SU-DHL-6 (cell line): ENCODE measurements around the gene WARS2.

Source experiments
- EZH2phosphoT487 ChIP-seq: fragments of 200-600 bp; sonication (generic), shearing (Covaris generic); conservative IDR thresholded peaks from 2 replicates; pipeline ENCODE4 v1.6.1; 2018; ENCODE audit warnings: mild to moderate bottlenecking, antibody characterized with exemption, low read length, moderate library complexity, mixed read lengths
- TF ChIP-seq, protein P1 (sequence below): fragments of 200-600 bp; sonication (generic); IDR thresholded peaks from one replicate; pipeline ENCODE4 v1.5.1; 2017; ENCODE audit warnings: antibody characterized with exemption, mild to moderate bottlenecking, low read length, moderate library complexity; ENCODE audit not compliant: insufficient read depth, poor library complexity, severe bottlenecking

- TF ChIP-seq, protein P1, sequence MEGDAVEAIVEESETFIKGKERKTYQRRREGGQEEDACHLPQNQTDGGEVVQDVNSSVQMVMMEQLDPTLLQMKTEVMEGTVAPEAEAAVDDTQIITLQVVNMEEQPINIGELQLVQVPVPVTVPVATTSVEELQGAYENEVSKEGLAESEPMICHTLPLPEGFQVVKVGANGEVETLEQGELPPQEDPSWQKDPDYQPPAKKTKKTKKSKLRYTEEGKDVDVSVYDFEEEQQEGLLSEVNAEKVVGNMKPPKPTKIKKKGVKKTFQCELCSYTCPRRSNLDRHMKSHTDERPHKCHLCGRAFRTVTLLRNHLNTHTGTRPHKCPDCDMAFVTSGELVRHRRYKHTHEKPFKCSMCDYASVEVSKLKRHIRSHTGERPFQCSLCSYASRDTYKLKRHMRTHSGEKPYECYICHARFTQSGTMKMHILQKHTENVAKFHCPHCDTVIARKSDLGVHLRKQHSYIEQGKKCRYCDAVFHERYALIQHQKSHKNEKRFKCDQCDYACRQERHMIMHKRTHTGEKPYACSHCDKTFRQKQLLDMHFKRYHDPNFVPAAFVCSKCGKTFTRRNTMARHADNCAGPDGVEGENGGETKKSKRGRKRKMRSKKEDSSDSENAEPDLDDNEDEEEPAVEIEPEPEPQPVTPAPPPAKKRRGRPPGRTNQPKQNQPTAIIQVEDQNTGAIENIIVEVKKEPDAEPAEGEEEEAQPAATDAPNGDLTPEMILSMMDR, result no peak
- TF ChIP-seq EZH2phosphoT487, result no peak
These were observed 48.8 kb downstream of the WARS2 start for GRCh38 chr1:119091618-119092017.
